Measurements from ENCODE around the gene UGP2.
"Not testable (repeated sequence)": the region's sequence is repeated elsewhere in the genome, so short reads cannot be mapped to it uniquely, and the experiment has no call there.

GRCh38 chr2:63811870-63812269, 29.8 kb upstream of the UGP2 start:
- not testable (repeated sequence) for TF ChIP-seq CTCF (IDR thresholded peaks at IDR 0.05); POLR2A (IDR thresholded peaks at IDR 0.05); EP300 (IDR thresholded peaks at IDR 0.05; ENCODE audit: low read depth); POLR2AphosphoS5 (IDR thresholded peaks at IDR 0.05)

Measured in transverse colon (tissue), 4 donors.